SHP77 treated with DMSO at 0.1 percent for 48 hours (cell line): Measurements from ENCODE around the gene HOXB9.

Source experiments
- DNase-seq: peaks from one replicate; lab custom pipeline; 2025; lab: John Stamatoyannopoulos, UW

HOXB9 gene

DNA sequence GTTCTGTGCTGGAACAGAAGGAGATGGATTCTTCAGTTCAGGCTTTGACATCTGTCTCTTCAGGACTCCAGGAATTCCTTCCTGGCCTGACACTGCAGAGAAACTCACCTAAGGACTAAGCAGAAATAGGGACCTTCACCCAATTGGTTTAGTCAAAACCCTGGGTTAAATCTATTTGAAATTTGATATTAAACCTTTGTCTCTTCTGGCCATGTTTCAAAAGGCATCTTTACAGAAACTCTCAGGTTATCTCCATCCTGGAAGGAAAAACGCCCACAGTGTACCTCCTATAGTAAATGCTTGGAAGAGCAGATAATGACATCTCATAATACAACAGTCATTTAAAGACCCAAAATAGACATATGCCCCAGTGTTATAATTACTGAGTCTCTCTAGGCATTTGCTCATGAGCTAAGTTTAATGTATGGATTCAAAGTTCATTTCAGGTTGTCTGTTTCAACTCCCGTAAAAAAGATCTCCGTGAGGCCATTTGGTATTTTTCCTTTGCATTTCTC lies 42.4 kb downstream of the HOXB9 start:
- no peak for DNase-seq

DNA sequence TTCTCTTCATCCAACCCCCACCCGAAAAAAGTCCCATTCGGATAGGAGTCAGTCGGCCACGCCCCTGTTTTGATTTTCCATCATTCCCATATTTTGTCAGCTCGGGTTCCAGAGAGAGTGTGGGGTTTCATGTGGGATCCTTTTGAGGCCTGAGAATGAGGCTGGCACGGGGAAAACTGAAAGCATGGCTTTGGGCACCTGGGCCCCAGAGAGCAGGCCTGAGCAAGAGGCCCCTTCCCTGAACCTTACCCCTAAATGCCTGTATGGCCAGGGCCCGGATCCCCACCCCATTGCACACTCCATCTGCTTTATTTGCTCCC lies 43.4 kb downstream of the HOXB9 start:
- no peak for DNase-seq

DNA sequence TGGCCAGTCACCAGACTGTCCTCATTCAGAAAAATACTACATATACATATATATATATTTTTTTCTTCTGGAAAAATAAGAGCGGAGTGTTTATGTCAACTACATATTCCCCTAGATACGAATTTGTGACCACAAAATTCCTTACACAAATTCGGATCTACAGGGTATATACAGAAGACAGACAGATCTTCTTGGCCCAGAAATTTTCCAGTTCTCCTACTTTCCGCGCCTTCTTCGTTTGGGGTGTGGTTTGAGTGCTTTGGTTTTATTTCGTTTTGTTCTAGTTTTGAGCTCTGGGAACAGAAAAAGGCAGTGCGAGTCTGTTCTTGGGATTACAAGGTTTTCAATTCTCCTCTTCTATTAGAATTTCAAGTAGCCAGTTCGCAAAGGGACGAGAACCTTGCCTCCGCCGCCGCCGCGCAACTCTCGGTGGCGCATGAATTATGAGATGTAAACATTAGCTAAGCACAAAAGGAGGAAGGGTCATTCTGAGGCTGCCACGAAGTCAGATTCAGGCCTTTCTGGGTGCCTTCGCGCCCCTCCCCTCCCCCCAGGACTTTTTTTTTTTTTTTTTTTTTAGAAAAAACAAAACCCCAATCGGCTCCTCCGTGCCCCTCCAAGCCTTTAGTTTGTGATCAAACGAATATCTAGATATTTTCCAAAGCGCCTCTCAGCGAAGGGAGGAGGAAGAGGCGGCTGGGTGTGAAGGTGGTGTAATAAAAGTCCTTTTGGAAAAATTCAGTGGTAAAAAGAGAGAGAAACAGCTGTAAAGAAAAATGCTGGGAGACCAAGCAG lies 46.2 kb downstream of the HOXB9 start:
- DNase-seq: no peak

DNA sequence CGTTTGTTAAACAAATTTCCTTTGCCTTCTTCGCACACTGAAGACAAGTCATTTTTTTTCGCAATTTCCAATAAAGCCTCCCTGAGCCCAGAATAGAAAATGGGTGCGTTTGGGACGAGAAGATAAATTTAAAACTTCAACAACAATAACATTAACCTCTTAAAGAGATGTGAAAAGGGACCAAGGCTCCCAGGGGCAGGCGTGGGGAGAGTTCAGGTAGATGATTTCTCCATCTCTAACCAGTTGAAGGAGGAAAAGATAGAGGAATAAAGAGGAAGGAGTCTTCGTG lies 46.7 kb downstream of the HOXB9 start:
- no peak for DNase-seq

DNA sequence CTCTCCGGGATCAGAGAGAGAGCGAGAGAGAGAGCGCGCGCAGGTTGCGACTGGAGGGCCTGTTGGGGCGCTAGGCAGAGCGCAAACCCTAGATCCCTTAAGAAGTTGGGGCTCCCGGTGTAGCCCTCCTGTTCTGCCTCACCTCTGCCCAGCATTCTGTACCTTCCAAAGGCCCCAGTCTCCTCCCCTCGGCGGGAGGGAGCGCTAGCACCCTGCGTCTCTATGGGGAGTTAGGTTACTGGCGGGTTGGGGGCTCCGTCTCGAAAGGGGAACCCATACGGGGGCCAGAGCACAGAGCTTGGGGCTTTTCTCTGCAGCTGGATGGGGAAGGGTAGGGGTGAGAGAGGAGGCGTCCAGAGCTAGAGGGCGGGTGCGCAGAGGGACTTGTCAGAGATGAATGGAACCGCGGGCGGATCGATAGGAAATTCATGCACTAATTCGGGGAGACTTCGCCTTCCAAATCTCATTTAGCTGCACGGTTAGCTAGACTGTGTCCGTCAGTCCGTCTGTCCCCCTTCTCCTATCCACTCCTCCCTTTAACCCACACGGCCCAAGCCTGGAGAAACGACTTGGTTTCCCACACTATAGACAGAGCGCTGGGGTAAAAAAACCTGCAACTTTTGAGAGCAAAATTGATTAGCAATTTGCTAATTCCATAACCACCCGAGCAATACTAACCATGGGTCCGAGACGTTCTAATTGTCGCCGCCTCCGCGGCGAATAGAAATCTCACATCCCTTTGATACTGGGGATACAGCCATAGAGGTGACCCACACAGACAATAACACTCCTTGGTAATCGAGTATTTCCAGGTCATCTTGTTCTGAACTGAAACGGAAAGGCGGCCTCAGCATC lies 47.3 kb downstream of the HOXB9 start:
- no peak for DNase-seq

DNA sequence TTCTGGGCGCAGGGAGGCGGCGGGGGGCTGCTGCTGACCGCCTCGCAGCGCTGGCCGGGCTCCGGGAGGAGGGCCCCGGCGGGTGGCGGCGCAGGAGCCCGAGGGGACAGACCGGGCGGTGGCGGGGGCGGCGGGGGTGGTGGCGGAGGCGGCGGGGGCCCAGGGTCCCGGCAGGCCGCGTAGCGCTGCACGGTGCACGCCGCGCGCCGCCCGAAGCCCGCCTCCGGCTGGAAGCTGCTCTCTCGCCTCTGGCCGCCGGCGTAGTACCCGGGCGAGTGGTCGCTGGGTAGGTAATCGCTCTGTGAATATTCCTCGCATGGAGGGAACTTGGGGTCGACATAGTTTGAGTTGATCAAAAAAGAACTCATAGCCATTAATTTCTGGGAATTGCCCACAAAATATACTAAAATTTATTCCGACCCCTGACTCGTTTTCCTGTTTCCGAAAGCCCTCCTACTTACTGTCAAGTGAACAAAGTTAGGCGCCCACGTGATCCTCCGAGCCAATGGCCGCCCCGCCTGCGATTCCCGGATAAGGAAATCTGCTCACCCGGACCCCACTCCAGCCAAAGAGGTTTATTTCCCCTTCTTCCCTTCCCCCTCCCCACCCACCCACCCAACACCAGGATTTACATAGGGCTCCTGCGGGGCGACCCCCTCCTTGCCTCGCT lies 48.1 kb downstream of the HOXB9 start, which contains the start of gene HOXB4:
HOXB4 (minus strand) TSS at position 405 of the 670 bp plus-strand sequence; CDS start at position 374, 31 bp downstream.
- no peak for DNase-seq

DNA sequence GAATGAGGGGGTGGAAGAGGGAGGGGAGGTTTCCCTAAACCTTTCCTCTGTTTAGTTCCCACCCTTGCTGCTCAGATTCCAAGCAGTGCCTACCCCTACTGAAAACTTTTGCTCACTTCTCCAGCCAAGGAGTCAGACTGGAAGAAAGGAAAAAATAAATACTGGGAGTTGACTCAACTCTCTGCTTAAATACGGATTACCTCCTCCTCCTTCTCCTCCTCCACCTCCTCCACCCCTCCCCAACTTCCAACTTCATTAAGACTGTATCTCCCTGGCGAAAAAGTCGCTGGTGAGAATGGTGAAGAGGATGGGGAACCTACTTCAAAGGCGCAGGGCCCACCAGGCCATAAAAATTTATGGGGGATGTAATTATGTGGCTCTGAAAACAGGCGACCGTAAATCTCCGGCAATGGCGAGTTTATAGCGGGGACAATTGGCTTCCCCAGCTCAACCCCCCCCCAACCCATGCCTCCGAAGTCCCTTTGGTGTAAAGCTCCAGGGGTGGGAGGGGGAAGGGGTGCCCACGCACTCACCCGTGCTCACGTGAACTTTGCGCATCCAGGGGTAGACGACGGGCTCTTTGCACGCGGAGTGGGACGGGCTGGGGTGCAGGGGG lies 48.7 kb downstream of the HOXB9 start:
- DNase-seq: no peak

DNA sequence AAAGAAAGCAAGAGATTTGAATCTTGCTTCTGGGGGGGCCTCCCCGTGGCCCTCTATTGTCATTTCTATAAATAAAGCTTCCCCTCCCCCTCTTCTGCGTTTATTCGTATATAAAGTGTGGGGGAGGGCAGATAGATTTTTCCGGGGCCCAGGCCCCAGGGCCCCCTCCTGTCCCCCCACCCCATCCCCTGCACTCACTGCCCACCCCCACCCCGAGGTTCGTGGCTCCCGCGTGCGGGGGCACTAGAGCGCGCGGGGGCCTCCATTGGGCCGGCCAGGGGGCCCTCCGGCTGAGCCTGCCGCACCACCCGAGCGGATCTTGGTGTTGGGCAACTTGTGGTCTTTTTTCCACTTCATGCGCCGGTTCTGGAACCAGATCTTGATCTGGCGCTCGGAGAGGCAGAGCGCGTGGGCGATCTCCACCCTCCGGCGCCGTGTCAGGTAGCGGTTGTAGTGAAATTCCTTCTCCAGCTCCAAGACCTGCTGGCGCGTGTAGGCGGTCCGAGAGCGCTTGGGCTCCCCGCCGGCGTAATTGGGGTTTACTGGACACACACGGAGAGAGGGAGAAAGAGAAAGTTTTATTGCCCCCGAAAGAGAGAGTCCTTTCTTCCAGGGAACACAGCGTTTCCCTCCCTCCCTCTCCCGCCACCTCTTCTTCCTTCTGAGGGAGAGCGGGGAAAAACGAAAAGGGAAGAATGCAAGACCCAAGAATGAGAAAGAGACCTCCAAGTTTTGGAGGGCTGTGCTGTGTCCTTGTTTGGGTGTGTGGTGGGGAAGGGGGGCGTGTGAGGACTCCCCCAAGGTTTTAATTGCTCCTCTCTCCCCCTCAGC lies 49.5 kb downstream of the HOXB9 start:
- no peak for DNase-seq

DNA sequence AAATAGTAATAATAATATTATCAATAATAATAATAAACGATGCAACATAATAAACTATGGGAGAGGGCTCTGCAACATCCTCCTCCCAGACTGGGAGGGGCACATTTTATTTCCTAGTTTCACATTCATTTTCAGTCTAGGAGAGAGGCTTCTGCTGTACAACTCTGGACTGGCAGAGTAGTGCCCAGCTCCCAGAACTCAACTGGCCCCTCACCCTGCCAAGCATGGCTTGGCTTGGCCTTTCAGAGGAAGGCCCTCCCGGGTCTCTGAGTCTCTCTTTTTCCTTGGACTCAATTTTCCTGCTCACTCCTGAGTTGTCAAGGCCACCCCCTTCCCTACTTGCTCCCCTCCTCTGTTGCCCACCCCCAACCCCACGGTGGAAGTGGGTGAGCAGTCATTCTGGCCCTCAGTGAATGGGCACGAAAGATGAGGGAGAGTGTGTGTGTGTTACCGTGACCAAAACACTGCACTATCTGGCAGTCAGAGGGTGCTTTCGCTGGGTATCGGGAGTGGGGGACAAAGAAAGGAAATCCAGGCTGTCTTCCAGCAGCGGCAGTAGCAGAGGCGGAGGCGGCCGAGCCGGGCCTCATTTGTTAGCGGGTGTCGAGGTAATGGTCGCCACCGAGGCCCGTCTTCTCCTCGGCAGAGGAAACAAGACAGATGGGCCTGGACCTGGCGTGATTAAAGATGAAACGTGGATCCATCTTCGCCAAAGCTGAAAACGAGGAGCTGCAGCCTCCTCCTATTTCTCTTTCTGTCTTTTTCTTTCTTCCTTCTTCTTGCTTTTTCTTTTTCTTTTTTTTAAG lies 50.3 kb downstream of the HOXB9 start:
- DNase-seq: no peak

DNA sequence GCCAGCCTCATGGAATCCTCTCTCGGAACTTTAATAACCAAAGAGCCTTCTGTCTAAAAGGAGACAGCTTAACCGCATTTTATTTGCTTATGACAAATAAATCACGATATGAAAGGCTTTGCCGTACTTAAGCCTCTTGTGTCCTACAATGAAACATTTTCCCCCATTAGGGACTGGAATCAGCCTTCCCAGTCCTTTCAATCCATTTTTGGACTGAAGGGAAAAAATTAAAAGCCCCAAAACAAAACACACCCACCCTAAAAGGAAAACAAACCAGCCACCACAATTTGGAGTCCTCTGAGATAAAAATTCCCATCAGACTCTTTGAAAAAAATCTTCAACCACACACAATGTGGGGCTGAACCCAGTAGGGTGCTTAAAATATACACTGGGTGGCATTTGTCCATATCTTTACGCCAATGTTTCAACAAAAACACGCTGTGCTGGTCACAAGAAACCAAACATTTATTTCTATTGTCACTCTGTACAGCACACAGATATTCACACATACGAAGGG lies 51.0 kb downstream of the HOXB9 start:
- DNase-seq: peak; percentile 57

DNA sequence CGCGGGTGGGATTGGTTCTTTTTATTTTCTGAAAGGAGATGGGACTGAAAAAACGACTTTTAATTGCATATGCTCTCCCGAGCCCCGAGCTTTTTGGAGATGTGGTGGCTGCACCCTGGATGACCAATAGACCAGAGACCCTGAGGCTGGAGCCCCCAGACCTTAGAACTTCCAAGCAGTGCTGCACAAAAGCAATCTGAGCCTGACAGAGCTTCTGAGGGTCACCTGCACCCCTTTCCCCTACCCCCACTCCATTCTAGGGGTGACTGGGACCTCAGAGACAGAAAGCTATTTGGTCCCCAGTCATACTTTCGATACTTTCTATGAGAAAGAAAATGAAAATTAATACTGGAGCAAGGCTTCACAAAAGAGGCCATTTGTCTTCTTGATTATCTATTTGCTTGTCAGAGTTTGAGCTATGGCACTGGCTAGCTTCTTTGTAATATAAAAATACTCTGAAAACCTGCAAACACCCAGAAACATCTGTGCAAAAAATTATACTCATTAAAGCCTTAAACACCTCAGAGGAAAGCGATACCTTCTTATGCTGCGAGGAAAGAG lies 51.6 kb downstream of the HOXB9 start:
- no peak for DNase-seq

DNA sequence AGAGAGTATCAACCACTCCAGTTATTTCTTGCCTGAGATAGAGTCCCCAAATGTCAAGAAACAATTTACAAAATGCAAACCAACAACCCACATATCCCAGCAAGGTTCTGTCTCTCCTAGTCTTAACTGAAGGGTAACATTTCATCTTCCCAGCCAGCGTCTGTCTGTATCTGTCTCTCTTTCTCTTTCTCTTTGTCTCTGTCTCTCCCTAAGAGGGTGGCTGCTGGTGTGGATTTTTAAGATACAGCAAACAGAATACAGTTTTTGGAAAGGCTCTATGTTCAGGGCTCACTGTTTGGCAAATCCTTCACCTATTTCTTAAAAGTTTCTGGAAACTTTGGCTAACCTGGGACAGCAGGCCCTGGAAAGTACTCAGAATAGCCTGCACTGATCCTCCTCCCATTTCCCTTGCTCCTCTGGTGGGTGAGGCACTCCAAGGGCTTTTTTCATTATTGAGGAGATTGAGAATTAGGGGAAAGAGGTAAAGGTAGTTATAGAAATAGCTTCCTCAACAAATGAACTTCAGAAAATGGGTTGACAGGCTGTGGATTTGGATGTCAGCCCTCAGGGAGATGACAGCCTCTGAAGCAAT lies 54.2 kb downstream of the HOXB9 start:
- DNase-seq: no peak
